H9 (cell line): Measurements from ENCODE around the gene TMEM205. TPM values are rescaled to one million over a fixed set of nuclear protein-coding genes. Genes with fewer than 3 reads are reported as not detected.

ENCODE experiments used
- DNase-seq: peaks from one replicate; pipeline ENCODE4 v3.0.0-alpha.2; 2017
- H2AFZ ChIP-seq: one replicate; pipeline ENCODE4 v1.6.1; 2013; ENCODE audit warnings: mild to moderate bottlenecking, low read length, control low read depth, moderate library complexity
- H2AK5ac ChIP-seq: 2 replicates; pipeline ENCODE4 v1.6.1; 2013; ENCODE audit warnings: low read length, control low read depth, mixed read lengths; ENCODE audit not compliant: insufficient read length
- H2BK120ac ChIP-seq: one replicate; pipeline ENCODE4 v1.6.1; 2013; ENCODE audit warnings: low read depth, mild to moderate bottlenecking, low read length, control low read depth, inconsistent platforms; ENCODE audit not compliant: poor library complexity, severe bottlenecking
- H2BK12ac ChIP-seq: 2 replicates; pipeline ENCODE4 v1.6.1; 2013; ENCODE audit warnings: low read length, control low read depth, mixed read lengths, low read depth; ENCODE audit not compliant: insufficient read length
- H2BK15ac ChIP-seq: 2 replicates; pipeline ENCODE4 v1.6.1; 2013; ENCODE audit warnings: low read depth, low read length, control low read depth
- H2BK20ac ChIP-seq: one replicate; pipeline ENCODE4 v1.6.1; 2013; ENCODE audit warnings: low read depth, mild to moderate bottlenecking, low read length, control low read depth, inconsistent platforms; ENCODE audit not compliant: poor library complexity, severe bottlenecking
- H2BK5ac ChIP-seq: 2 replicates; pipeline ENCODE4 v1.6.1; 2013; ENCODE audit warnings: low read length, control low read depth, mixed read lengths; ENCODE audit not compliant: insufficient read length
- H3K14ac ChIP-seq: 2 replicates; pipeline ENCODE4 v1.6.1; 2013; ENCODE audit warnings: low read length, control low read depth; ENCODE audit not compliant: insufficient read depth
- H3K18ac ChIP-seq: 2 replicates; pipeline ENCODE4 v1.6.1; 2013; ENCODE audit warnings: low read depth, mild to moderate bottlenecking, mixed read lengths, low read length, control low read depth; ENCODE audit not compliant: insufficient read length
- H3K23ac ChIP-seq: 2 replicates; pipeline ENCODE4 v1.6.1; 2013; ENCODE audit warnings: low read length, control low read depth, mixed read lengths, low read depth; ENCODE audit not compliant: insufficient read length
- H3K23me2 ChIP-seq: 2 replicates; pipeline ENCODE4 v1.6.1; 2013; ENCODE audit warnings: low read depth, mild to moderate bottlenecking, mixed read lengths, low read length, control low read depth; ENCODE audit not compliant: insufficient read length, poor library complexity, severe bottlenecking
- H3K27ac ChIP-seq: 2 replicates; pipeline ENCODE4 v1.5.1; 2013; ENCODE audit warnings: low read length, control low read depth, mixed read lengths, low read depth; ENCODE audit not compliant: insufficient read length
- H3K27me3 ChIP-seq: 2 replicates; pipeline ENCODE4 v1.6.1; 2013; ENCODE audit warnings: low read length, control low read depth, inconsistent platforms; ENCODE audit not compliant: insufficient read depth
- H3K4ac ChIP-seq: 2 replicates; pipeline ENCODE4 v1.6.1; 2013; ENCODE audit warnings: low read depth, mild to moderate bottlenecking, control low read depth, inconsistent platforms, low read length, moderate library complexity
- H3K4me1 ChIP-seq: 2 replicates; pipeline ENCODE4 v1.6.1; 2013; ENCODE audit warnings: low read length, control low read depth, inconsistent platforms; ENCODE audit not compliant: insufficient read depth
- H3K4me2 ChIP-seq: 2 replicates; pipeline ENCODE4 v1.6.1; 2013; ENCODE audit warnings: low read length, control low read depth, mixed read lengths; ENCODE audit not compliant: insufficient read length, insufficient read depth
- H3K56ac ChIP-seq: 2 replicates; pipeline ENCODE4 v1.6.1; 2013; ENCODE audit warnings: low read depth, mild to moderate bottlenecking, mixed read lengths, low read length, control low read depth; ENCODE audit not compliant: insufficient read length
- H3K79me1 ChIP-seq: 2 replicates; pipeline ENCODE4 v1.6.1; 2013; ENCODE audit warnings: low read depth, mild to moderate bottlenecking, moderate library complexity, low read length, control low read depth, inconsistent platforms; ENCODE audit not compliant: insufficient read depth, poor library complexity, severe bottlenecking
- H3K79me2 ChIP-seq: 2 replicates; pipeline ENCODE4 v1.6.1; 2013; ENCODE audit warnings: low read length, control low read depth, inconsistent platforms; ENCODE audit not compliant: insufficient read depth
- H3K9ac ChIP-seq: 2 replicates; pipeline ENCODE4 v1.6.1; 2013; ENCODE audit warnings: low read length, control low read depth, mixed read lengths; ENCODE audit not compliant: insufficient read length; ENCODE audit errors: extremely low read depth
- H3K9me3 ChIP-seq: one replicate; pipeline ENCODE4 v1.6.1; 2013; ENCODE audit warnings: low read depth, low read length, inconsistent platforms; ENCODE audit not compliant: control insufficient read depth
- H3T11ph ChIP-seq: one replicate; pipeline ENCODE4 v1.6.1; 2013; ENCODE audit warnings: mild to moderate bottlenecking, low read length, control low read depth, inconsistent platforms
- H4K20me1 ChIP-seq: one replicate; pipeline ENCODE4 v1.6.1; 2013; ENCODE audit not compliant: control insufficient read depth, insufficient read length, insufficient read depth
- H4K5ac ChIP-seq: 2 replicates; pipeline ENCODE4 v1.6.1; 2013; ENCODE audit warnings: low read depth, mild to moderate bottlenecking, mixed read lengths, low read length, control low read depth; ENCODE audit not compliant: insufficient read length
- H4K8ac ChIP-seq: replicated peaks from 2 replicates; pipeline ENCODE4 v1.6.1; 2013; ENCODE audit warnings: low read length, control low read depth, mixed read lengths, low read depth; ENCODE audit not compliant: insufficient read length
- H4K91ac ChIP-seq: 2 replicates; pipeline ENCODE4 v1.6.1; 2013; ENCODE audit warnings: low read depth, mild to moderate bottlenecking, moderate library complexity, mixed read lengths, low read length, control low read depth; ENCODE audit not compliant: insufficient read length
- H3K27ac Mint-ChIP-seq, 3 experiments: 2 replicates in 2 of 3; 3 replicates in 1 of 3; pipeline ENCODE4 v1.8.0; 2020 to 2021; ENCODE audit warnings: mixed read lengths in 3 of 3, mild to moderate bottlenecking in 1 of 3, moderate library complexity in 1 of 3
- H3K27me3 Mint-ChIP-seq: 2 replicates; pipeline ENCODE4 v1.8.0; 2021; ENCODE audit warnings: low read depth, mild to moderate bottlenecking, moderate library complexity, mixed read lengths
- H3K36me3 Mint-ChIP-seq, 3 experiments: 2 replicates in 2 of 3; 3 replicates in 1 of 3; pipeline ENCODE4 v1.8.0; 2020 to 2021; ENCODE audit warnings: low read depth in 3 of 3, mixed read lengths in 3 of 3; ENCODE audit not compliant: insufficient read depth in 1 of 3
- H3K4me1 Mint-ChIP-seq, 2 experiments: 2 replicates each; pipeline ENCODE4 v1.8.0; 2020; ENCODE audit warnings: mixed read lengths in 2 of 2
- H3K4me3 Mint-ChIP-seq, 2 experiments: 2 replicates in 1 of 2; 3 replicates in 1 of 2; pipeline ENCODE4 v1.8.0; 2020 to 2021; ENCODE audit warnings: mild to moderate bottlenecking in 2 of 2, mixed read lengths in 2 of 2, moderate library complexity in 1 of 2
- H3K9me3 Mint-ChIP-seq, 2 experiments: 2 replicates in 1 of 2; 3 replicates in 1 of 2; pipeline ENCODE4 v1.8.0; 2020; ENCODE audit warnings: mild to moderate bottlenecking in 2 of 2, mixed read lengths in 2 of 2, moderate library complexity in 1 of 2
- CTCF ChIP-seq: fragments of 200-600 bp; sonication (generic); conservative IDR thresholded peaks from 3 replicates; pipeline ENCODE4 v1.8.0; 2021; ENCODE audit warnings: antibody characterized with exemption, mild to moderate bottlenecking
- WGBS: extraction: QIAGEN DNeasy Blood & Tissue Kit; methylation state at CpG from one replicate; pipeline ENCODE4 v1.1.7; 2013; ENCODE audit warnings: missing lambda C conversion rate, low lambda C conversion rate, mixed read lengths; ENCODE audit not compliant: insufficient read length; ENCODE audit errors: extremely low coverage; 5-methylcytosine and 5-hydroxymethylcytosine counted together
- long read RNA-seq: library from polyadenylated mRNA; unstranded; transcript quantifications from one replicate; pipeline ENCODE4 v2.0.0, GENCODE V29; 2020
- total RNA-seq: library from RNA; stranded (reverse); gene quantifications from 2 replicates; pipeline ENCODE4 v1.2.1, GENCODE V29; 2021

Gene TMEM205
- 69.7 and 73.1 TPM in 2 replicates for total RNA-seq
- long read RNA-seq, transcript TMEM205-201 (3 exons, 1,034 nt): minor isoform, 8 of 67 reads
- long read RNA-seq, transcript TMEM205-203 (2 exons, 1,147 nt): minor isoform, 17 of 67 reads
- long read RNA-seq, transcript TMEM205-210 (4 exons, 840 nt): minor isoform, 9 of 67 reads
- long read RNA-seq, transcript TMEM205-216 (4 exons, 792 nt): major isoform, 22 of 67 reads
- long read RNA-seq, partial matches to known transcripts: 0 of 67 reads
- long read RNA-seq, other reads (novel, unspliced or antisense): 10 of 67 reads

- Histone ChIP-seq H3T11ph (no peak within 1 kb of the TSS), H3K79me2 (no peaks in the 10 kb centered on the region), H3K79me1 (no peaks in the 10 kb centered on the region), H4K91ac (no peak within 1 kb of the TSS), H4K20me1 (no peaks in the 10 kb centered on the region), H3K9ac (peak within 1 kb of the TSS; percentile 55), H4K8ac (no peak within 1 kb of the TSS), H3K4ac (no peak within 1 kb of the TSS), H3K4me1 (no peaks in the 10 kb centered on the region; the same call in 1 of the 2 replicates), H2BK5ac (no peak within 1 kb of the TSS), H3K27ac (no peak within 1 kb of the TSS), H2BK12ac (no peak within 1 kb of the TSS), H2AK5ac (no peak within 1 kb of the TSS), H3K4me2 (peak within 1 kb of the TSS; percentile 94), H2AFZ (peak within 1 kb of the TSS; percentile 24), H3K23me2 (peaks cover 8% of the 10 kb centered on the region), H3K23ac (no peak within 1 kb of the TSS), H2BK15ac (no peak within 1 kb of the TSS), H4K5ac (no peak within 1 kb of the TSS), H3K56ac (no peak within 1 kb of the TSS), H3K18ac (no peak within 1 kb of the TSS), H3K27me3 (no peaks in the 10 kb centered on the region), H3K14ac (no peak within 1 kb of the TSS), H2BK120ac (no peak within 1 kb of the TSS), H2BK20ac (no peak within 1 kb of the TSS), H3K9me3 (no peaks in the 10 kb centered on the region)
- Mint-ChIP-seq H3K27ac (peak within 1 kb of the TSS; percentile 89 to 97 (median 96); a peak in 6 of 7 replicates), H3K4me3 (peak within 1 kb of the TSS; percentile 93 to 94), H3K36me3 (peaks cover 0 to 14% (median 13%) of the 10 kb centered on the region in 3 experiments; a peak in 5 of 7 replicates), H3K4me1 (peaks cover 16 to 19% of the 10 kb centered on the region in 2 experiments), H3K9me3 (peaks cover 3 to 7% of the 10 kb centered on the region in 2 experiments; a peak in 3 of 5 replicates), H3K27me3 (peaks cover 9% of the 10 kb centered on the region)
- no peak for TF ChIP-seq CTCF
- DNase-seq: peak; percentile 99
- no CpG with 5 or more reads among the region's 50 CpGs for WGBS
Observed at GRCh38 chr19:11346104-11346940, at the start of gene TMEM205, which contains the start of gene CCDC159. TMEM205 (minus strand) TSS chr19:11346268; CDS start chr19:11345619, 649 bp downstream. CCDC159 (plus strand) TSS chr19:11346519; CDS start chr19:11346607, 88 bp downstream.
